SK-N-MC (cell line): ENCODE data around the gene CNOT1.
"Not testable (repeated sequence)": the region's sequence is repeated elsewhere in the genome, so short reads cannot be mapped to it uniquely, and the experiment has no call there.

Experiments
- DNase-seq: peaks from one replicate; pipeline ENCODE4 v3.0.0-alpha.2; 2011; ENCODE audit warnings: low read depth, low spot score
- H3K27ac ChIP-seq: fragments of 200-600 bp; sonication (generic); 2 replicates; pipeline ENCODE4 v1.5.1; 2016; ENCODE audit warnings: mixed run types
- H3K36me3 ChIP-seq: fragments of 200-600 bp; sonication (generic); 2 replicates; pipeline ENCODE4 v1.6.1; 2017; ENCODE audit warnings: antibody characterized with exemption, low read length, mixed read lengths; ENCODE audit not compliant: insufficient read depth
- H3K4me3 ChIP-seq: fragments of 200-600 bp; sonication (generic); 2 replicates; pipeline ENCODE4 v1.5.1; 2016
- H3K9ac ChIP-seq: fragments of 200-600 bp; sonication (generic); 2 replicates; pipeline ENCODE4 v1.8.0; 2017; ENCODE audit warnings: mixed run types, mixed read lengths; ENCODE audit not compliant: insufficient read length
- H3K9me3 ChIP-seq: fragments of 200-600 bp; sonication (generic); 2 replicates; pipeline ENCODE4 v1.6.1; 2017; ENCODE audit warnings: low read depth, mild to moderate bottlenecking, antibody characterized with exemption, low read length, moderate library complexity, mixed read lengths
- EZH2 ChIP-seq: fragments of 200-600 bp; sonication (generic); IDR thresholded peaks from one replicate; pipeline ENCODE4 v1.6.1; 2017; ENCODE audit warnings: antibody characterized with exemption
- FOXP2 ChIP-seq: optimal IDR thresholded peaks from 2 replicates; pipeline ENCODE3; 2011; ENCODE audit warnings: mild to moderate bottlenecking, moderate library complexity; ENCODE audit not compliant: insufficient read depth; ENCODE audit errors: extremely low read length, control extremely low read depth
- POLR2AphosphoS5 ChIP-seq: IDR thresholded peaks from 2 replicates; pipeline ENCODE4 v1.6.1; 2012; ENCODE audit warnings: mild to moderate bottlenecking, low read depth, low read length, borderline replicate concordance

Gene CNOT1

GRCh38 chr16:58629733-58630640 lies at the start of gene CNOT1:
CNOT1 (minus strand) TSS chr16:58629826; CDS start chr16:58599337, 30,489 bp downstream.
- TF ChIP-seq POLR2AphosphoS5 (peak; percentile 83), FOXP2 (no peak)
- DNase-seq = peak; percentile 84
- Histone ChIP-seq H3K27ac (peak within 1 kb of the TSS; percentile 96), H3K9me3 (no peaks in the 10 kb centered on the region), H3K4me3 (peak within 1 kb of the TSS; percentile 87), H3K36me3 (peaks cover under 1% of the 10 kb centered on the region; the same call in 1 of the 2 replicates), H3K9ac (peak within 1 kb of the TSS; percentile 95)

GRCh38 chr16:58678716-58679115 lies 49.1 kb upstream of the CNOT1 start:
- no peaks in the 10 kb centered on the region for H3K9me3 ChIP-seq
- no peak overlapping the region for H3K4me3 ChIP-seq
- no peak overlapping the region for H3K27ac ChIP-seq
- no peak overlapping the region for H3K9ac ChIP-seq
- no peak for DNase-seq
- no peak for TF ChIP-seq POLR2AphosphoS5
- no peak for TF ChIP-seq EZH2
- no peak for TF ChIP-seq FOXP2
- no peaks in the 10 kb centered on the region for H3K36me3 ChIP-seq

GRCh38 chr16:58678269-58678668 lies 48.6 kb upstream of the CNOT1 start:
- H3K4me3 ChIP-seq = no peak overlapping the region
- no peak for DNase-seq
- TF ChIP-seq FOXP2 = no peak
- no peak for TF ChIP-seq EZH2
- no peak for TF ChIP-seq POLR2AphosphoS5
- no peaks in the 10 kb centered on the region for H3K9me3 ChIP-seq
- no peak overlapping the region for H3K27ac ChIP-seq
- H3K9ac ChIP-seq = no peak overlapping the region
- H3K36me3 ChIP-seq = no peaks in the 10 kb centered on the region

GRCh38 chr16:58670946-58671583 lies 41.4 kb upstream of the CNOT1 start:
- H3K36me3 ChIP-seq = no peaks in the 10 kb centered on the region
- H3K27ac ChIP-seq = no peak overlapping the region
- DNase-seq = no peak
- no peak overlapping the region for H3K9ac ChIP-seq
- no peak overlapping the region for H3K4me3 ChIP-seq
- no peak for TF ChIP-seq POLR2AphosphoS5
- no peak for TF ChIP-seq FOXP2
- TF ChIP-seq EZH2 = no peak
- H3K9me3 ChIP-seq = no peaks in the 10 kb centered on the region

- no peak for DNase-seq
- Histone ChIP-seq H3K36me3 (no peaks in the 10 kb centered on the region), H3K4me3 (no peak overlapping the region), H3K9me3 (no peaks in the 10 kb centered on the region), H3K9ac (no peak overlapping the region), H3K27ac (no peak overlapping the region)
- TF ChIP-seq POLR2AphosphoS5 = no peak
- no peak for TF ChIP-seq FOXP2
- TF ChIP-seq EZH2 = no peak
These were observed 40.6 kb upstream of the CNOT1 start for GRCh38 chr16:58670177-58670576.

DNA sequence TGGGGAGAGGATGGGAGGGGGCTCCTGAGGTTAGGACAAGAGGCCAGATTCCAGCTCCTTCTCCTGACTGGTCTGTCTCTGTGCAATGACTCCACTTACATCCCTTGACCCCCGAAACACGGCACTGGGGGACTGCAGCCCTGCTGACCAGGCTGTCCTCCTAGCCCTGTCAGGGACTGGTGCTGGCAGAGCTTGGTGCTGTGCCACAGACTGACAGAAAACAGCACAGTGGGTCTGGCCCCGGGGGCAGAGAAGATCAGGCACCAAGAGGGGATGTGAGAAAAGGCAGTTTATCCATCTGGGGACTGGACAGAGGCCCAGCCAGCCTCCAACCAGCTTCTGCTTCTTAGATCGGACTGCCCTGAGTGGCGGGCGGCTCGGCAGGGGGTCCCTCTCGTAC lies 35.6 kb upstream of the CNOT1 start:
- Histone ChIP-seq H3K27ac (no peak overlapping the region), H3K9ac (no peak overlapping the region)

DNA sequence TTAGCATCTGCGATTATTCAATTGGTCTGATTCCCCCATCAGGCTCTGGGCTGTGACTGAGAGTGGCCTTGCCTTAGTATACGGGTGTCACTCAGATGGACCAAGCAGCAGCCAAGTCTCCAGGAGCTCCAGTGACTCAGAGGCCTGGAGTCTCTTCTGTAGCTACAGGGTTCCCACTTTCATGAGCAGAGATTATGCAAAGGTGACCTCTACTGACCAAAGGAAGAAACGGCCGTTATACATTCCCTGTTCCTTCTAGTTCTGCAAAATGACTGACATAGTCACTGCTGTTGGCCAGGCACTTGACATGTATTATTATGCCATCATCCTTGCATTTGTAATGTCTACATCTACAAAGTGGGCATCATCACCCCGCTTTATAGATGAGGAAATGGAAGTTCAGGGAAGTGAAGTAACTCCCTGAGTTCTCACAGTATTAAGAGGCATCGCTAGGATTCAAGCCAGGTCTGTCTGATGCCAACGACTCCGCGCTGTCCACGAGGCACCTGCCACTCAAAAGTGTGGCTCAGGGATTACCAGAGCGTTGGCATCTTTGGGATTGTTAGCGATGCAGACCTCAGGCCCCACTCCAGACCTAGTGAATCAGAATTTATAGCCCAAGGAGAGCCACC lies 31.7 kb upstream of the CNOT1 start:
- H3K9ac ChIP-seq = no peak overlapping the region
- H3K4me3 ChIP-seq = no peak overlapping the region
- no peaks in the 10 kb centered on the region for H3K36me3 ChIP-seq
- no peak overlapping the region for H3K27ac ChIP-seq
- H3K9me3 ChIP-seq = no peaks in the 10 kb centered on the region
- no peak for TF ChIP-seq FOXP2
- TF ChIP-seq EZH2 = no peak
- TF ChIP-seq POLR2AphosphoS5 = no peak
- no peak for DNase-seq

More for the DNA sequence above, 35.6 kb upstream of the CNOT1 start:
- no peak overlapping the region for H3K4me3 ChIP-seq
- H3K9me3 ChIP-seq = no peaks in the 10 kb centered on the region
- no peaks in the 10 kb centered on the region for H3K36me3 ChIP-seq
- TF ChIP-seq EZH2 = no peak
- no peak for TF ChIP-seq POLR2AphosphoS5
- no peak for TF ChIP-seq FOXP2
- DNase-seq = no peak

DNA sequence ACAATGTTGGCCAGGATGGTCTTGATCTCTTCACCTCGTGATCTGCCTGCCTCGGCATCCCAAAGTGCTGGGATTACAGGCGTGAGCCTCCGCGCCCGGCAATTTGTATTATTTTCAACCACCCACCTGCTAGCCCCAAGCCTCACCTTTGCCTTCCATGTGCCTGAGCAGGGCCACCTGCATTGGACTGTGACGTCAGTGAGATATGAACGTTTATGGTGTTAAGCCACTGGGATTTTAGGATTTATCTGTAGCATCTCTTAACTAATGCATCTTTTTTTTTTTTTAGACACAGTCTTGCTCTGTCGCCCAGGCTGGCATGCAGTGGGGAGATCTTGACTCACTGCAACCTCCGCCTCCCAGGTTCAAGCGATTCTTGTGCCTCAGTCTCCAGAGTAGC lies 30.3 kb upstream of the CNOT1 start:
- H3K36me3 ChIP-seq, DNase-seq, H3K9me3 ChIP-seq, H3K4me3 ChIP-seq, H3K9ac ChIP-seq, H3K27ac ChIP-seq: not testable (repeated sequence)
